Measurements from ENCODE around the gene FAU. TPM values are rescaled to one million over a fixed set of nuclear protein-coding genes. Genes with fewer than 3 reads are reported as not detected.
"Not testable (repeated sequence)": the region's sequence is repeated elsewhere in the genome, so short reads cannot be mapped to it uniquely, and the experiment has no call there.

Gene FAU
- total and polyA plus RNA-seq, 2 of the 13 experiments (the other 11 are each of a cell fraction or from before 2014, with no cell fraction given): 374 to 869 TPM

GRCh38 chr11:65119670-65119995 lies 2.3 kb downstream of the FAU start (continued):
- TF ChIP-seq TERF1 (CRISPR knock-in tag; IDR thresholded peaks at IDR 0.05): no peak
- TF ChIP-seq CBX5 (CRISPR knock-in tag; IDR thresholded peaks at IDR 0.05; ENCODE audit: borderline replicate concordance): no peak
- no peak for TF ChIP-seq NR3C1 (CRISPR knock-in tag; IDR thresholded peaks at IDR 0.05)
- TF ChIP-seq SRSF9 (IDR thresholded peaks at IDR 0.05; ENCODE audit: borderline replicate concordance, insufficient read depth, low read depth, low read length, poor library complexity, severe bottlenecking): no peak
- TF ChIP-seq MED8 (CRISPR knock-in tag; IDR thresholded peaks at IDR 0.05; ENCODE audit: insufficient replicate concordance): no peak
- TF ChIP-seq KLF9 (CRISPR knock-in tag; IDR thresholded peaks at IDR 0.05; ENCODE audit: low read depth): no peak
- no peak for TF ChIP-seq CHD2 (IDR thresholded peaks at IDR 0.05; ENCODE audit: low read depth, low read length)
- no peak for TF ChIP-seq ZBTB1 (CRISPR knock-in tag; IDR thresholded peaks at IDR 0.05; ENCODE audit: borderline replicate concordance)

GRCh38 chr11:65118891-65119669 lies 2.9 kb downstream of the FAU start:
- in situ Hi-C loops (cut with HindIII; ENCODE audit: extremely low pct_ligation_motif_present, low pct_unique_long_range_greater_than_20kb); H3K4me3 ChIP-seq (replicated peaks in 1 of 3; ENCODE audit: insufficient read depth in 1 of 3, low read depth in 2 of 3, low read length in 3 of 3); H4K20me1 ChIP-seq (ENCODE audit: insufficient read depth, low read length); H3K9ac ChIP-seq (ENCODE audit: insufficient read depth, low read depth, low read length); H3K4me2 ChIP-seq (ENCODE audit: low read depth, low read length); DNase-seq (ENCODE audit: low spot score); H3K9me3 ChIP-seq (ENCODE audit: low read length); H2AFZ ChIP-seq (ENCODE audit: low read length); CTCF ChIA-PET (ENCODE audit: low intra/inter-chr PET ratio, low total read pairs); FAIRE-seq; ATAC-seq; intact Hi-C loops (cut with micrococcal nuclease; ENCODE audit: unreplicated experiment); H3K27me3 ChIP-seq (ENCODE audit: control insufficient read depth in 1 of 2, insufficient read depth in 2 of 2, low read length in 2 of 2); H3K27ac ChIP-seq (ENCODE audit: extremely low read length, insufficient read depth, low read length); BruUV-seq (replicated peaks): not testable (repeated sequence)
- Histone ChIP-seq H3K79me2 (ENCODE audit: insufficient read depth, low read length) (peaks cover 35% of the 10 kb centered on the region), H3K4me1 (ENCODE audit: insufficient read depth, low read length) (peaks cover 46% of the 10 kb centered on the region), H3K36me3 (replicated peaks in 1 of 2; ENCODE audit: control insufficient read depth in 1 of 2, insufficient read depth in 2 of 2, low read length in 2 of 2) (peaks cover 7 to 23% of the 10 kb centered on the region in 2 experiments; a peak in 4 of 5 replicates)
- peak; percentile 57; the same call in 1 of the 2 replicates for TF ChIP-seq CEBPB (IDR thresholded peaks at IDR 0.05; ENCODE audit: borderline replicate concordance, low read depth, low read length)
- TF ChIP-seq, protein P1, sequence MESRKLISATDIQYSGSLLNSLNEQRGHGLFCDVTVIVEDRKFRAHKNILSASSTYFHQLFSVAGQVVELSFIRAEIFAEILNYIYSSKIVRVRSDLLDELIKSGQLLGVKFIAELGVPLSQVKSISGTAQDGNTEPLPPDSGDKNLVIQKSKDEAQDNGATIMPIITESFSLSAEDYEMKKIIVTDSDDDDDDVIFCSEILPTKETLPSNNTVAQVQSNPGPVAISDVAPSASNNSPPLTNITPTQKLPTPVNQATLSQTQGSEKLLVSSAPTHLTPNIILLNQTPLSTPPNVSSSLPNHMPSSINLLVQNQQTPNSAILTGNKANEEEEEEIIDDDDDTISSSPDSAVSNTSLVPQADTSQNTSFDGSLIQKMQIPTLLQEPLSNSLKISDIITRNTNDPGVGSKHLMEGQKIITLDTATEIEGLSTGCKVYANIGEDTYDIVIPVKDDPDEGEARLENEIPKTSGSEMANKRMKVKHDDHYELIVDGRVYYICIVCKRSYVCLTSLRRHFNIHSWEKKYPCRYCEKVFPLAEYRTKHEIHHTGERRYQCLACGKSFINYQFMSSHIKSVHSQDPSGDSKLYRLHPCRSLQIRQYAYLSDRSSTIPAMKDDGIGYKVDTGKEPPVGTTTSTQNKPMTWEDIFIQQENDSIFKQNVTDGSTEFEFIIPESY (CRISPR knock-in tag; IDR thresholded peaks at IDR 0.05): peak; percentile 55; the same call in 1 of the 2 replicates
- 0 out of 2 replicates have a peak, but pooled peaks have one; percentile 28 for TF ChIP-seq ZNF12 (CRISPR knock-in tag; IDR thresholded peaks at IDR 0.05)
- 0 out of 2 replicates have a peak, but pooled peaks have one; percentile 8 for TF ChIP-seq FOSL1 (CRISPR knock-in tag; IDR thresholded peaks at IDR 0.05; ENCODE audit: borderline replicate concordance)
- WGBS (ENCODE audit: low lambda C conversion rate): 97% methylated on average over 18 of the region's 18 CpGs
- POLR2A ChIA-PET: interaction anchor here (1.3 to 4.9 kb wide), 6 partner anchors 9 to 63 kb away, joined by 3 to 72 read pairs (median 8); partner anchors contain the start of genes CAPN1, SPDYC and SYVN1

All from HepG2 (cell line).